Glomerular visceral epithelial cell (primary cell): ENCODE measurements around the gene SCAF1.
"Not testable (repeated sequence)": the region's sequence is repeated elsewhere in the genome, so short reads cannot be mapped to it uniquely, and the experiment has no call there.

ENCODE experiments used
- DNase-seq: peaks from one replicate; pipeline ENCODE4 v3.0.0-alpha.2; 2016; ENCODE audit errors: extremely low spot score

Gene SCAF1

DNA sequence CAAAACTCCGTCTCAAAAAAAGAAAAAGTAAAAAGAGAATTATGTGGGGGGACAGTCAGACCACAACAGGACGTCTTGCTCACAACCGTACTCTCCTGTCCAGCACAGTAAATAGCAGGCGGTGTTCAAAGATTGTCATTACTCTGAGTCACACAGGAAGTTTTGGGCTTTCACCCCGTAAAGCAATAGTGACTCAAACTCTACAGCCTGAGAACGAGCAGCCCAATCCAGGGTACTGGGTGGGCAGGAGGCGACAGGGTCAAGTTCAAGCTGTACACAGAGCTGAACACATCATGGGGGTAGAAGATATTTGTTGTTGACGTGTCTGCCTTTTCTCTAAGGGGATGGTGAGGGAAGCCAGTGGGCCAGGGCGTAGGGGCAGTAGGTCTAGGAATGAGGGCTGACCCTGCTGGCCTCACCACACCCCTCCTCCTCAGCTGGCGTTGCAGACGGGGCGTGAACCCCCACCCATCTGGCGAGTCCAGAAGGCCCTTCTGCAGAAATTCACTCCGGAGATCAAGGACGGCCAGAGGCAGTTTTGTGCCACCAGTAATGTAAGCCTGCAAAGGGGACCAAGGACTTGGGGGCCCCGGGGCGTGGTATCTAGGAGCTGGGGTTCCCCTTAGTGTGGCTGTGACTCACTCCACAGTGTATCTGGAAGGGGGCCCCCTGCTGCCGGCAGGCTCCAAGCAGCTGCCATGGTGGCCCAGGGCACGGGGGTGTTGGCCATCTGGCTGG lies 27.7 kb upstream of the SCAF1 start:
- peak; percentile 60 for DNase-seq

DNA sequence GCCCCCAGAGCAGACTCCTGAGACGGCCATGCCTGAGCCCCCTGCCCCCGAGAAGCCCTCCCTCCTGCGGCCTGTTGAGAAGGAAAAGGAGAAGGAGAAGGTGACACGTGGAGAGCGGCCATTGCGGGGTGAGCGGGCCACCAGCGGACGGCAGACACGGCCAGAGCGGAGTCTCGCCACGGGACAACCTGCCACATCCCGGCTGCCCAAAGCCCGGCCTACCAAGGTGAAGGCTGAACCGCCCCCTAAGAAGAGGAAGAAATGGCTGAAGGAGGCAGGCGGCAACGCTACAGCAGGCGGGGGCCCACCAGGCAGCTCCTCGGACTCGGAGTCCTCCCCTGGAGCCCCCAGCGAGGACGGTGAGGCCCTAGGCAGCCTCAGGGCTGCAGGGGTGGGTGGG lies 26.1 kb upstream of the SCAF1 start:
- DNase-seq, result no peak

DNA sequence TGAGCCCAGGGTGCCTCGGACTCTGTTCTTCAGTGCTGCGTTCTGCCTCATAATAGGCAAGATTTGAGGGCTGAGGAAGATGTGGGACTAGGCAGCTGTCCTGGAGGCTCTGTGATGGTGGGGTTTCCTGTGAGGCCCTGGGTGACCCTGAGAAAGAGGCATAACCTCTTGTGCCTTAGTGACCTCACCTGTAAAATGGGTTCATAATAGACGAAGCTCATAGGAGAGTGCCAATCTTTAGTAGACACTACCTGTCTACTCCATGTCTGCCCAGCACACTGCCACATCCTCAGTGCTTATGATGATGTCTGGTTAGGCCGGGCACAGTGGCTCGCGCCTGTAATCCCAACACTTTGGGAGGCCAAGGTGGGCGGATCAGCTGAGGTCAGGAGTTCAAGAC lies 25.5 kb upstream of the SCAF1 start:
- no peak for DNase-seq

DNA sequence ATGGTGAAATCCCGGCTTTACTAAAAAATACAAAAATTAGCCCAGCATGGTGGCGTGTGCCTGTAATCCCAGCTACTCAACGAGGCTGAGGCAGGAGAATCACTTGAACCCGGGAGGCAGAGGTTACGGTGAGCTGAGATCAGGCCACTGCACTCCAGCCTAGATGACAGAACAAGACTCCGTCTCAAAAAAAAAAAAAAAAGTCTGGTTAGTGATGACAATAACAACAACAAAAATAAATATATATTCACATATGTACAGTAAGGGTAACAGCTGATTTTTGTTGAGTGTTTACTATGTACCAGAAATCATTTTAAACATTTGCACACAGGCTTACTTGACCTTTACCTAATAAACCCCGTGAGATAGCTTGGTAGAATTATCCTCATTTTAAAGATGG lies 25.1 kb upstream of the SCAF1 start:
- DNase-seq, result no peak

DNA sequence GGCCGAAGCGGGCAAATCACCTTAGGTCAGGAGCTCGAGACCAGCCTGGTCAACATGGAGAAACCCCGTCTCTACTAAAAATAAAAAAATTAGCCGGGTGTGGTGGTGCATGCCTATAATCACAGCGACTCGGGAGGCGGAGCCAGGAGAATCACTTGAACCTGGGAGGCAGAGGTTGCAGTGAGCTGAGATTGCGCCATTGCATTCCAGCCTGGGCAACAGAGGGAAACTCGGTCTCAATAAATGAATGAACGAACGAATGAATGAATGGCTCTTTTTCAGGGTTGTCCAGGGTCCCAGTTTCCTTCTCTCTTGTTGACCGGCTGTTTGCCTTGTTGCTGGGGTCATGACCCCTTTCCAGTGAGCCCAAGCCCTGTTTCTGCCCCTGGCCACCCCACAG lies 24.1 kb upstream of the SCAF1 start:
- not testable (repeated sequence) for DNase-seq

DNA sequence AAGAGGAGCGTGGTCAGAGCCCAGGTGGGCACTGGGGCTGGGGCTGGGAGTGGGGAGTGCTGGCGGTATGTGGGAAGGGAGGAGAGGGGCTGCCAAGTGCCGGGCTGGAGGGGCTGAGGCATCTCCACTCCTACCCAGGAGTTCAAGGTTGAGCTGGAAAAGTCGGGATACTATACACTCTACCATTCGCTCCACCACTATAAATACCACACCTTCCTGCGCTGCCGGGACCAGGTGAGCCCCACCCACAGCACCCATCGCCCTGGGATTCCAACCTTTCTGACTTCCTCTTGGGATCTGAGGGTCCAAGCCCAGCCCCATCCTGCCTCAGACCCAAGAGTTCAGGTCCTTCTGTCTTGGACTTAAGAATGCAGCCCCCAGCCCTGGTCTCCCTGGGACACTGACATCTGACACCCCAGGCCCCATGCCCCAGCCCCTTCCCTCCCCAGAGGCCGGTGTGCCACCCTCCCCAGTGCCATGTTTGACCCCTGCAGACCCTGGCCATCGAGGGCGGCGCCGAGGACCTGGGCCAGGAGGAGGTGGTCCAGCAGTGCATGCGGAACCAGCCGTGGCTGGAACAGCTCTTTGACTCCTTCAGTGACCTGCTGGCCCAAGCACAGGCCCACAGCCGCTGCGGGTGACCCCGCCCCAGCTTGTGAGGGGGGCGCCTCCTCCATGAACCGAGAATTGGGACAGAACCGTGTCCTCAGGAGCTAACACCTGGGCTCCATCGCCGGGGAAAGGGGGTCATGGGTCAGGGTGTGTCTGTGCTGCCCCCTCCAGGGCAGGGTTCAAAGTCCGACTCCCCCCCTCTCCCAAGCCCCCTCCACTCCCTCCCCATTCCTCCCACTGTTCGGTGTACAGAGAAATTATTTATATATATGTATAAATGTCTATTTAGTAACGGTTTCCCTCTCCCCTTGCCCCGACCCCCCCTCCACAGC lies 16.8 kb upstream of the SCAF1 start:
- no peak for DNase-seq

DNA sequence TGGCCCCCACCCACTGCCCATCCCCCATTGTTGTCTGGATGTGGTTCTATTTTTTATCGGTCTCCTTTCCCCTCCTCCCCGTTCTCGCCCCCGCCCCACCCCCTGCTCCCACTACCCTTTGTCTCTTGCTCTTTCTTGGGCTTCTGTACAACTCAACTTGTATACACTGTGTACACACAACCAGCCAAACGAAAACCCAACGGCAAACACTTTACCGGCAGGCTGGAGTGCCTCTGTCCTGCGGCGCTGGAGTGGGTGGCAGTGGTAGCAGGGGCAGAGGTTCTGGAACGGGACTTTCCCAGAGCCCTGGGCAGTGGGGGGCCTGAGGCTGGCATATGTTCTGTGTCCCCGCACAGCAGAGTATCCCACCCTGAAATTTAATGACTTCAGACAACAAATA lies 15.8 kb upstream of the SCAF1 start:
- DNase-seq, result no peak

DNA sequence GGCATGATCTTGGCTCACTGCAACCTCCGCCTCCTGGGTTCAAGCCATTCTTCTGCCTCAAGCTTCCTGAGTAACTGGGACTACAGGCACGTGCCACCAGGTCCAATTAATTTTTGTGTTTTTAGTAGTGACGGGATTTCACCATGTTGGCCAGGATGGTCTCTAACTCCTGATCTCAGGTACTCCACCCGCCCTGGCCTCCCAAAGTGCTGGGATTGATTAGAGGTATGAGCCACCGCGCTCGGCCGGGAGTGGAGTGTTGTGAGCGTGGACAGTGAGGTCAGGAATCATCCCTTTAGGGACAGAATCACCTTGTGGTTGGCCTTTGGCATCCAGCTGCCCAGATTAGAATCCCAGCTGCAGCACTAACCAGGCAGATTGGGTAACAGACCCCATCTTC lies 12.3 kb upstream of the SCAF1 start:
- no peak for DNase-seq

DNA sequence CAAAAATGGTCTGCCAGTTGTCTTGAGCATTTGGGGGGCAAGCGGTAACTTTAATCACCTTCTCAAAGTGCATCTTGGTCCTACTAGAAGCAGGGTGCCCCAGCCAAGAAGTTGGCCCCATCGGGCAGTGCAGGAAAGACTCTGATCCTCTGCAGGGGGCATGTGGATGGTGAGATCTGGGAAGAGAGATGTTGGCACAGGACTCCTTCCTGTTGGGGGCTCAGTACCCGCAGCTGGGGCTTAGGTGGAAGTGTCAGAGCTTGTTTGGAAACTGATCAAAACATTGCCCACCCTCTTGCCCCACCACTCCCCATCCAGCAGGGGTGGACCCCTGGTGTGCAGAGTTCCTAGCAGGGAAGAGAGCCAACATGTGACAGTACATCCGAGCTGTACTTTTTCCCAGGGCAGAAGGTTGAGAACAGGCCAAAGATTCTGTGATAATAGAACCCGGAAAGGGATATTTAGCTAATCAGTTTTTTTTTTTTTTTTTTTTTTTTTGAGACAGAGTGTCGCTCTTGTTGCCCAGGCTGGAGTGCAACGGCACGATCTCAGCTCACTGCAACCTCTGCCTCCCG lies 10.9 kb upstream of the SCAF1 start:
- DNase-seq, result no peak

DNA sequence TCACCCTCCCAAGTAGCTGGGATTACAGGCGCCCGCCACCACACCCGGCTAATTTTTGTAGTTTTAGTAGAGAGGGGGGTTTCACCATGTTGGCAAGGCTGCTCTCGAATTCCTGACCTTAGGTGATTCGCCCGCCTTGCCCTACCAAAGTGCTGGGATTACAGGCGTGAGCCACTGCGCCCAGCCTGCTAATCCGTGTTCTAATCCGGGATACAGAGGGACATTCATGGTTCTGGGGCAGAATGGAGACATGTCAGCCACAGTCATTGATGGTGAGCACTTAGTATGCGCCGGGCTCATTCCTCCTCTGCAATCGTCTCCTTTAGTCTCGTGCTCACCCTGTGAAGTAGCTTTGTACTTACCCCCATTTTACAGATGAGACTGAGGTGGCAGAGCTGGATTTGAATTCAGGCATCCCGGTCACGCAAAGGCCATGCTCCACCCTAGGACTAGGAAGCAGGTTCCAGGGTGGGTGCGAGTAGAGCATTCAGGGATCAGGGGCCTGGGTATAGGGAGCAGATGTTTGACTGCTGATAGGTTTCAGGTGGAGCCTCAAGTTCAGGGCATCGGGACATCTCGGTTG lies 10.3 kb upstream of the SCAF1 start:
- no peak for DNase-seq

DNA sequence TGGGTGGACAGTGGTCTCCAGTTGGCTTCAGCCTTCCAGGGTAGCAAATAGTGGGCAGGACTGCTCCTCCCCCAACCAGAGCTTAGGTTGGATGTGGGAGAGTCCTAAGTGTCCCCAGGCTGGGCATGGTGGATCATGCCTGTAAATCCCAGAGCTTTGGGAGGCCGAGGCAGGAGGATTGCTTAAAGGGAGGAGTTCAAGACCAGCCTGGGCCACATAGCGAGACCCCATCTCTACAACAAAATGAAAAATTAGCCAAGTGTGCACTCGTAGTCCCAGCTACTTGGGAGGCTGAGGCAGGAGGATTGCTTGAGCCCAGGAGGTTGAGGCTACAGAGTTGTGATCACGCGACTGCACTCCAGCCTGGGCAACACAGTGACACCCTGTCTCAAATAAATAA lies 9.4 kb upstream of the SCAF1 start:
- DNase-seq, result no peak

DNA sequence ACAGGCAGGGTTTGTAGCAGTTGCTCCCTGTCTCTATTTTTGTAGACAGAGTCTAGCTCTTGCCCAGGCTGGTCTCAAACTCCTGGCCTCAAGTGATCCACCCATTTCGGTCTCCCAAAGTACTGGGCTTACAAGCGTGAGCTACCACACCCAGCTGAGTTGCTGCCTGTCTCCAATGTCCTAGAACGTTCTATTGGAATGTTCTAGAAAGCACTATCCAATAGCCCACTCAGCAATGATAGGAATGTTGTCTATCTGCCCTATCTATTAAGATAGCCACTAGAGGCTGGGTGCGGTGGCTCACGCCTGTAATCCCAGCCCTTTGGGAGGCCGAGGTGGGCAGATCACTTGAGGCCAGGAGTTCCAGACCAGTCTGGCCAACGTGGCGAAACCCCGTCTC lies 8.7 kb upstream of the SCAF1 start:
- DNase-seq, result not testable (repeated sequence)

DNA sequence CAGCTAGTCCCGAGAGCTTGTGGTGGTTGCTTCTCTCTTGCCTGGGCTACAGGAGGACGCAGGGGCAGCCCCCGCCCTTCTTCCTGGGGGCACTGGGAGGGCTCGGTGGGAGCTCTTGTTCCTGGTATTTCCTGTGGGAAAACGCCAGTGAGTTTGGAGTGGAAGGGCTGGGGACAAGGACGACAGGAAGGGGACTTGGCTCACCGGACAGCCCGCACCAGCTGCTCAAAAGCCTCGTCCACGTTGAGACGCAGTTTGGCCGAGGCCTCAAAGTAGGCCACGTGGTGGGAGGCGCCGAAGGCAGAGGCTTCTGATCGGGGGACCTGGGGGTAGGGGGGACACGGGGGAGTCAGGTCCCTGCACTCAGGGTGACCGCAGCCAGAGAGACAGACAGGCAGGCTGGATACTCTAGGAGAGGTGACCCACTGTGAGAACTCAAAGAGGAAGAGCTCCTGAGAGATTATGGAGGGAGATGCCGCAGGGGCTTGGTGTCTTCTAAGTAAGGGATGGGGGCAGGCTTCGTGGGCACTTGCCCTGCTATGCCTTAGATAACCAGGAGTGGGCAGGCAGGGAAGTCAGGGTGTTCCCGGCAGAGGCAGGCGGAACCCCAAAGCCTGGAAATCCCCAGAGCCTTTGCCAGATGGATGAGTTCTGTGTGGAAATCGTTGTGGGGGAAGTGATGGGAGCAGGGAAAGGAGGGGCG lies 6.3 kb upstream of the SCAF1 start:
- DNase-seq, result peak; percentile 35

DNA sequence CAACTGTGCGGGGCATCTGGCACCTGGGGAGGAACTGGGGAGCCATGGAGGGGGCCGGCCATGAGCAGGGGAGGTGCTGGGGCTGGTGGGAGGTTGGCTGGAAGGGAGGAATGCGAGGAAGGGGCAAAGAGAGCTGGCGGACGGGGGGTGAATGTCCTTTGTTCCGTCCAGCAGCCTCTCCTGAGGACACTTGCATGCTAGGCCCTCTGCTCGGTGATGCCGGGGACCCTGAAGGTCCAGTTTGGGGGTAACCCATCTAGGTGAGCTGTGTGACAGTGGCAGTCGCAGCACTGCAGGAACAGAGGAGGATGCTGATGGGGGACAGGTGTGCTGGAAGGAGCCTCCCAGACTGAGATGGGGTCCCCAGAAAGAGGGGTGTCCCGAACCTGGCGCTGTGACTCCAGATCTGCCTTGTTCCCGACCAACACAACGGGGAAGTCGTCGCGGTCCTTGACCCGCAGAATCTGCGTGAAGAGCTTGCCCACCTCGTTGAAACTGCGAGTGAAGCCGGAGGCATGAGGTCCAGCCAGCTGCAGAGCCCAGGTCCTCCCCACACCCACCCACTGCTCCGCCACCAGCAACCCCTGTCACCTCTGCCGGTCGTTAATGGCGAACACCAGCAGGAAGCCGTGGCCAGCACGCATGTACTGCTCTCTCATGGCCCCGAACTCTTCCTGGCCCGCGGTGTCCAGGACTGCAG lies 5.6 kb upstream of the SCAF1 start:
- DNase-seq, result no peak

DNA sequence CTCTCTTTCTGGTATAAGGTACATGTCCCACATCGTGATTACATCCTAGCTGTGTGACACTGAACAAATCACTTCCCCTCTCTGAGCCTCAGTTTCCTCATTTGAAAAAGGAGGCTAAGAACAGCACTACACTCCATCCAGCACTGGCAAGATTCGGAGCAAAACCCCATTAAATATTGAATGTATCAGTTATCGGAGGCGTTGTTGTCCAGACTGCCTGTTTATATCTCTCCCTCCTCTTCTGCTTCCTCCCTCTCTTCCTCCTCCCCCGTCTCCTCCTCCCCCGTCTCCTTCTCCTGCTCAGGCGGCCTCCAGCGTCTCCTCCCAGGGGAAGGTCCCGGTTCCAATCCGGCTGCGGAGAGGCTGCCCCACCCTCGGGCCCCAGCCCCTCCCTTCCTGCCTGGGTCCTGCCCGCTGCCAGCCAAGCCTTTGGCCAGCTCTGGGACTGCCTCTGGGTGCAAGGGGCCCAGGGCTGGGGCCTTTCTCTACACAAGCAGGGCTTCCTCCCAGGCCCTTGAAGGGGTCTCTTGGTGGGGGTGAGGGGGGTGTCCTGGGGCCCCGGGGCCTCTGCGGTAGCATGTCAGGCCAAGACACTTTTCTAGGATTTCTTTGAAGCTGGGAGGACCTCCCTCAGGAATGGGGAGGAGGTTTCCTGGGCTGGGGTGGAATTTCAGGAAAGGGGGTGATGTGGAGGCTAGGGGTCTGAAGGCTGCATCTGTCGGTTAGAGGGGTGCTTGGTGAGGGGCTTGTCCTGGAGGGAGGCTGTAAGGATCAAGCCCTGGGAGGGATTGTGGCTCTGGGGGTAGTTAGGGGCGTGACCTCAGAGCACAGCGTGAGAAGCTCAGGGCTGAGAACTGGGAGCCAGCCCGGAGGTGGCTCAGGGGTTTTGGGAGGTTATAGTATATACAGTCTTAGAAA lies 3.9 kb upstream of the SCAF1 start:
- peak; percentile 85 for DNase-seq

DNA sequence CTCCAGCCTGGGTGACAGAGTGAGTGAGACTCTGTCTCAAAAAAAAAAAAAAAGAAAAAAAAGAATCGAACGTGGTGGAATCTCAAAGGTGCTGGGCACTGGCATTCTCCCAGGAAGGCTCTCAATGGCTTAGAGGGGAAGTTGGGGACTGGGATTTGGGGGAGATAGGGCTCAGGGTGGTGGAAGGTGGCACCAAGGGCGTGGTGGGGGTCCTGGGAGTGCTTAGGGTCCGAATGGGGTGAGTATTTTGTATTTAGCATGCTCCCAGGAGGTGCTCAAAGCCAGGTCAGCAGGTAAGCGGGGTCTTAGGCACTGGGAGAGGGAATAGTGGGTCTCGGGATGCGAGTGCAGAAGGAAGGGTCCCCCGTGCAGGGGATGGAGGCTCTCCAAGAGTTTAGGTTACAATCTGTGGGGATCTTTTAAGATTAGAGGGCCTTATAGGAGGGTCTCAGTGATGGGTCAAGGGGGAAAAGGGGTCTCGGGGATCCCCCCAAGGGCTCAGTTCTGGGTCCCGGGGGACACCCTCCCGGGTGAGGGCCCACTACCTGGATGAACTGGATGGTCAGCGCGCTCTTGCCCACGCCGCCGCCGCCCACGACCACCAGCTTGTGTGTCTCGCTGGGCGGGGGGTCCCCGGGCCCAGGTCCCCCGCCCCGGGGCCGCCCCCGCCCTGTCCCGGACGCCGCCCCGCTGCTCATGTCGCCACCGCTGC lies 2.5 kb upstream of the SCAF1 start:
- DNase-seq, result peak; percentile 39

DNA sequence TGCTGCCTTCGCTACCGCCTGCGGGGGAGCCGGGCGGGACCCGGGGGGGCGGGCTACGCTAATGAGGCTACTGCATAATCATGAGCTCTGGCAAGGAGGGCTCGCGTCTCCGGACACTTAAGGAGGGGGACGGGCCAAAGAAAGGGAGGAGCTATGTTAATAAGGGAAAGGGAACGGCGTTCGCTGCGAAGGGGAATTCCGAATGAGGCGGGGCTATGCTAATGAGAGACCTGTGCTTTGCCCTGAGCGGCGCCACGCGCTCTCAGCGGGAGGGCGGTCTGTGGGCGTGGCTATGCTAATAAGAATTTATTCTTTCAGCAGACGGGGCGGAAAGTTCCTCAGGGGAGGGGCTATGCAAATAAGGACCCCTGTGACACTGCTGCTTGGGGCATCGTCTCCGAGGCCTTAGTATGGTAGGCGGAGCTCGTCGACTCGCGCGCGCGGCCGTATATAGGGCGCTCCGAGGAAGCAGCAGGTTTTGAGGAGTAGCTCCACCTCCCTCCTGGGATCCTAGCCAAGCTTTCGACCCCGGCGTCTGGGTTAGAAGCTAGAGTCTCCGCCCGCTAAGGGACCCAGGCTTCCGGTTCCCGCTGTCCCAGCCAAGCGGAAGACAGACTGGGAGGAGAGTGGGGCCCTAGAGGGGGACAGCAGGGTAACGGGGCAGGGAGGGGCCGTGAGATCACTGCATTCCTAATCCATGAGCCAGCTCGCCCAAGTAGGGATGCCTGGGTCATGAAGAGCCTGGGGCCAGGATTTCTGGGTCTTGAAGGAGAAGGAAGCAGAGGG lies 1.7 kb upstream of the SCAF1 start, which contains the start of gene RRAS:
Gene RRAS, minus strand, starts transcription at position 31 of the 786 bp plus-strand sequence. CDS start 45 bp downstream, outside the sequence.
- DNase-seq, result peak; percentile 100

DNA sequence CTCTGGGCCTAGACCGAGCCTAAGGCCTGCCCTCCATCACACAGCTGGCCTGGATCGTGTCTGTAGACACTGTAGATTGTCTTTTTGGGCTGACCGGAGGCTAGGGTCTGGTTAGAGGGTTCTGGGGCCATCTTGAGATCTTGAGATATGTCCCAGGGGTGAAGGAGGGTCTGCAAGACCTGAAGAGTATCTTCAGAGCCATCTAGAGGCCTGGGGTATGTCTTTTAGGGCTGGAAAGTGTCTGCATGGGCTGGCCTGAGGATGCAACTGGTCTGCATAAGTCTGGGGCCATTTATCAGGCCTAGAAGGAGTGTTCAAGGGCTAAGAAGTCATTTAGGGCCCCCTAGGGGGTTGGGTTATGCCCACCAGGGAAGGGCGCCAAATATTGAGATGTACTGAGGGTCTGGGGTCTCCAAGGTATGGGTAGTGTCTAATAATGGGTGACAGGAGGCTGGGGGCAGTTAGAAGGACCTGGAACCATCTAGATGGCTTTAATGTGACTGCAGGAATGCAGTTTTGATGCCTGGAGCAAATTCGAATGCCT lies 555 bp downstream of the SCAF1 start:
- no peak for DNase-seq
